HUES6 (cell line): ENCODE data around the gene ATXN1.
"Not testable (repeated sequence)": the region's sequence is repeated elsewhere in the genome, so short reads cannot be mapped to it uniquely, and the experiment has no call there.

ENCODE experiments used
- H3K27ac ChIP-seq: 2 replicates; pipeline ENCODE4 v1.7.0; 2013; ENCODE audit warnings: low read depth, mild to moderate bottlenecking, low read length, inconsistent platforms
- H3K27me3 ChIP-seq: 2 replicates; pipeline ENCODE4 v1.6.1; 2013; ENCODE audit warnings: low read length; ENCODE audit not compliant: control insufficient read depth, insufficient read depth
- H3K36me3 ChIP-seq: 2 replicates; pipeline ENCODE4 v1.6.1; 2013; ENCODE audit warnings: low read length; ENCODE audit not compliant: control insufficient read depth, insufficient read depth
- H3K4me1 ChIP-seq: 2 replicates; pipeline ENCODE4 v1.6.1; 2013; ENCODE audit warnings: low read length; ENCODE audit not compliant: control insufficient read depth, insufficient read depth
- H3K4me3 ChIP-seq: 2 replicates; pipeline ENCODE4 v1.5.1; 2013; ENCODE audit warnings: low read depth, low read length
- H3K9ac ChIP-seq: one replicate; pipeline ENCODE4 v1.6.1; 2013; ENCODE audit warnings: mild to moderate bottlenecking, low read length
- H3K9me3 ChIP-seq: 2 replicates; pipeline ENCODE4 v1.6.1; 2013; ENCODE audit warnings: low read depth, low read length; ENCODE audit not compliant: control insufficient read depth, insufficient read depth

The ATXN1 gene

DNA sequence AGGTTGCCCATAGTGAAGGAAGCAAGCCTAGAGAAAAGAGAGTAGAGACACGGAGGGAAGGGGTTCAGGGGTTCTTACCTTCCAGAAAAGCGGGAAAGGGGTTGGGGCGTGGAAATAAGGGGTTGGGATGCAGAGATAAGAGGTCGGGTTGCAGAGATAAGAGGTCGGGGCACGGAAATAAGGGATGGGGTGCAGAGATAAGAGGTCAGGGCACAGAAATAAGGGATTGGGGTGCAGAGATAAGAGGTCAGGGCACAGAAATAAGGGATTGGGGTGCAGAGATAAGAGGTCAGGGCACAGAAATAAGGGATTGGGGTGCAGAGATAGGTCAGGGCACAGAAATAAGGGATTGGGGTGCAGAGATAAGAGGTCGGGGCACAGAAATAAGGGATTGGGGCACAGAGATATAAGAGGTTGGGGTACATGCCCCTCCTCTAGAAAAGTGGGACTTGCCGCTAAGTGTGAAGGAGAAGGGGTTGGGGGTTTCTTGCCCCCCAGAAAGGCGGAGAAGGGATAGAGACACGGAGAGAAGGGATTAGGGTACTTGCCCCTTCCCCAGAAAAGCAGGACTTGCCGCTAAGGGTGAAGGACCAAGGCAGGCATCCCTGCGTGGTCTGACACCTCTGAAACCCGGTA lies 497.7 kb downstream of the ATXN1 start:
- Histone ChIP-seq H3K9ac (peak overlapping the region; percentile 68), H3K4me3 (peak overlapping the region; percentile 31; the same call in 1 of the 2 replicates), H3K9me3 (peaks cover 13% of the 10 kb centered on the region; the same call in 1 of the 2 replicates)
- not testable (repeated sequence) for H3K4me1 ChIP-seq, H3K27ac ChIP-seq, H3K27me3 ChIP-seq, H3K36me3 ChIP-seq

DNA sequence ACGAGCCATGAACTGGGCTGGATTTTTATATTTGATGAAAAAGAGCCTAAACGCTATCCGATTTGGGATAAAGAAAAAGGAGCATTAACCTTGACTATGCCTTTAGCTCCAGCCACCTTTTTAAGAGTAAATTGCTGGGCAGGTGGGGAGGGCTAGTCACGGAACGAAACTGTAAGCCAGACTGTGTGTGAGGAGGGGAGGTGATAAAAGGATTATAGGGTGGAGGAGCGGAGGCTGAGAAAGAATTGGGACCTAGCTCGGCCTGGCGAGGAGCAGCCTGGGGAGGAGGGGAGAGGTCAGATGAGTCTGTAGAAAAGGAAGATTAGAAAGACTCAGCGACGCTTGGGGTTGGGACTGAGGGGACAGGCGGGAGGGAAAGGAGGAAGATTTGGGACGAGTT lies 498.5 kb downstream of the ATXN1 start:
- not testable (repeated sequence) for H3K27ac ChIP-seq, H3K9me3 ChIP-seq, H3K9ac ChIP-seq, H3K36me3 ChIP-seq, H3K27me3 ChIP-seq
- Histone ChIP-seq H3K4me3 (peak overlapping the region; percentile 29; the same call in 1 of the 2 replicates), H3K4me1 (peaks cover 17% of the 10 kb centered on the region)

DNA sequence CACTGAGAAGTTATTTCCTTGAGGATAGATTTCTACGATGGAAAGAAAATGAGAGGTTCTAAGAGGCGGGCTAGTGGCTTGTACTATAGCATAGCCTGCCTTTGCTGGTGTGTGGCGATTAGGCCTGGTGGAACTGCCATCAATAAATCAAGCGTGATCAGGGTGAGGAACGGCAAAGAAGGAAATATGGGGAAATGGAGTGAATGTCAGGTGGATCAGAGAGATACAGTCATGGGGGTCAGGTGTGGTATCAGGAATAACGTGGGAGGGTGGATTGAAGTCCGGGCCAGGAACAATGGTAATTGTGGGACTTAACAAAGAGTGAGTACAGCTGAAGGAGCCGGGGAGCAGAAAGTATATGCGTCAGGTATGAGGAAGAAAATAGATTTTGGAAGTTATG lies 500.7 kb downstream of the ATXN1 start:
- not testable (repeated sequence) for H3K27ac ChIP-seq, H3K9ac ChIP-seq, H3K36me3 ChIP-seq, H3K4me3 ChIP-seq, H3K9me3 ChIP-seq, H3K27me3 ChIP-seq
- peaks cover 18% of the 10 kb centered on the region for H3K4me1 ChIP-seq

DNA sequence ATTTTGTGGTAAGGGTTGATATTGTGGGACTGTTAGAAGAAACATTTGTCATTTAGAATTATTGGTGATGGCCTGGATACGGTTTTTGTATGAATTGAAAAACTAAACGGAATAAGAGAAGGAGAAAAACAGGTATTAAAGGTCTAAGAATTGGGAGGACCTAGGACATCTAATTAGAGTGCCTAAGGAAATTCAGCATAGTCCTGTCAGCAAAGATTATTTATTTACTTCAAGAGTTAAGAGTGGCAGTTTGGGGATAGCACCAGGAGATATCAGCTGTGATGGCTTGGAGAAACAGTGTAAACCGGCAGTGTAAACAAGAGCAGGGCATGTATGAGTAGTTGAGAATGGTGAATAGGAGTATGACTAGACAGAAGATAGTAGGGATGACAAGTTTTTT lies 501.7 kb downstream of the ATXN1 start:
- H3K9ac ChIP-seq, H3K9me3 ChIP-seq, H3K4me3 ChIP-seq, H3K27me3 ChIP-seq, H3K36me3 ChIP-seq, H3K27ac ChIP-seq: not testable (repeated sequence)
- peaks cover 12% of the 10 kb centered on the region for H3K4me1 ChIP-seq

DNA sequence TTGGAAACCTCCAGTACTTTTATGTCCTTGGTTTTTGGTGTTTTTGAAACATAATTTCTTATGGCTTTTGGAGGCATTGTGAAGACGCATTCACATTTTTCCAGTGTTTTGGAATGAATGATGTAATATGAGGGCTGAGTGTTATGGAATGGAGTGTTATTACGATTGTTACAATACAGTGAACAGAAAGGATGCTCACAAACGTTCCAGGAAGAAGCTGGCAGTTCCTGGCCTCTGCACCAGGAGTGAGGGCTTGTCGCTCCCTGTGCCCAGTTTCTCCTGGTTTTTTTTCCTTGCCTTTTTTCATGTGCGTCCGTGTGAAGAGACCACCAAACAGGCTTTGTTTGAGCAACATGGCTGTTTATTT lies 502.6 kb downstream of the ATXN1 start:
- H3K36me3 ChIP-seq = peaks cover 5% of the 10 kb centered on the region; the same call in 1 of the 2 replicates
- peaks cover 12% of the 10 kb centered on the region for H3K4me1 ChIP-seq

DNA sequence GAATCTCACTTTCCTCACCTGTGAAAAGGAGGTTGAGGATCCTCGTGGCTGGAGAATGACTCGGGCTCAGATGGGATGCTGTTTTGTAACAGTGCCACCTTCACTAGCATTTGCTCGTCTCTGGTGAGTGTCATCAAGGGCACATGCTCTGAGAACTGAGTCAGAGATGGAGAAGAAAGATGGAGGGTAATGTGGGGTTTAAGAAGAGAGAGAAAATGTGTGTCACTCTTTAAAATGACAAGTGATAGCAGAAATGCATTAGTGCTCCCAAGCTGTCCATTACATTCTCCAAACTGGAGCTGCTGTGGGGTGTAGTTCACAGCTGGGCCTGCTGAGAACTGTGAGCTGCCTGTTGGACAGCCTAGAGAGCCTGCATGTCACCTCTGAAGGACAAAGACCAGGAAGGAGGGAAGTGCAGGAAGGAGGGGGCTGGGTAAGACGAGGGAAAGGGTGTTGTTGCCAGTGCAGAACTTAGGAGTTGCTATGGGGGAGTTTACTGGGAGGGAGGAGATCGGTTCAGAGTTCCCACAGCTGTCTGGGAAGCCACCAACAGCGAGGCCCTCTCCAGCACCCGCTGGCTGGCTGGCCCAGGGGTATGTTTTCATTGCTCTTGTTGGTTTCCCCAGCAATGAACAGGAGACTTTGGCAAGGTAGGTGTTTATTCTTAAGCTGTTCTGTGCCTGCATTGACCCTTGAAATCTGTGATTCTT lies 503.1 kb downstream of the ATXN1 start:
- Histone ChIP-seq H3K4me1 (peaks cover 12% of the 10 kb centered on the region), H3K9ac (peak overlapping the region; percentile 56), H3K27me3 (no peaks in the 10 kb centered on the region)

More for the DNA sequence above, 502.6 kb downstream of the ATXN1 start:
- H3K27ac ChIP-seq = no peak overlapping the region
- H3K9ac ChIP-seq = peak overlapping the region; percentile 56
- peaks cover 3% of the 10 kb centered on the region; the same call in 1 of the 2 replicates for H3K9me3 ChIP-seq
- H3K27me3 ChIP-seq = no peaks in the 10 kb centered on the region
- peak overlapping the region; percentile 27; the same call in 1 of the 2 replicates for H3K4me3 ChIP-seq

DNA sequence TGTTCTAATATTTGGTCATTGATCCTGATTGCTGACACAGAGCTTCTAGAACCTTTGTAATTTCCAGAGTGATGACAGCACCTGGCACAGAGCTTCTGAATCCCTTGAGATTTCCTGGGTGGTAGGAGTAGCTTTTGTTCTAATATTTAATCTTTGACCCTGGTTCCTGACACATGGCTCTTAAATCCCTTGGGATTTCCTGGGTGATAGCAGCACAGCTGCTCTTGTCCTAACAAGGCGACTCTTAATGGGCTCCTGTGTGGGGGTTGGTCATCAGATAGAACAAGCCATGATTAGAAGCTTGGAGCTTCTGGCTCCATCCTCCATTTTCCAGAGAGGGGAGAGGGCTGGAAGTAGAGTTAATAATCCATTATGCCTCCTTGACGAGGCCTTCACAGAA lies 504.5 kb downstream of the ATXN1 start:
- Histone ChIP-seq H3K9me3 (peaks cover 3% of the 10 kb centered on the region; the same call in 1 of the 2 replicates), H3K4me1 (peaks cover 12% of the 10 kb centered on the region), H3K27me3 (no peaks in the 10 kb centered on the region), H3K4me3 (no peak overlapping the region), H3K9ac (no peak overlapping the region), H3K27ac (no peak overlapping the region), H3K36me3 (peaks cover 5% of the 10 kb centered on the region; the same call in 1 of the 2 replicates)

More for the DNA sequence above, 503.1 kb downstream of the ATXN1 start:
- peaks cover 5% of the 10 kb centered on the region; the same call in 1 of the 2 replicates for H3K36me3 ChIP-seq
- H3K4me3 ChIP-seq = no peak overlapping the region; the same call in 1 of the 2 replicates
- peaks cover 3% of the 10 kb centered on the region; the same call in 1 of the 2 replicates for H3K9me3 ChIP-seq
- no peak overlapping the region for H3K27ac ChIP-seq

DNA sequence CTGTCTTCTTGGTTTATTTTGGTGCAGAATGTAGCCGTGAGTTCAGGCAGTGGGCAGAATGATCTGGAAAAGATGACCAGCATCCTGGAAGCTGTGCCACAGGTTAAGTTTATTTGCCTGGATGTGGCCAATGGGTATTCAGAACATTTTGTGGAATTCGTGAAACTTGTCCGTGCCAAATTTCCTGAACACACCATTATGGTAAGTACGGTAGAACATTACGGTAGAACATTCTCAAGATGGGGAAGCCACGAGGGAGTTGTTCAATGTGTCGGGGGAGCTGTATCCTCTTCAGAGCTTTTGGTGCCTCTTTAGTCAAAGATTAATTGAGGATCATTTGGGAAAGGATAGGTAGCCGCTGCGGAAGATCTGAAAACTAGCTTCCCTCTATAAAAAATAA lies 506.7 kb downstream of the ATXN1 start:
- H3K4me1 ChIP-seq = peaks cover 21% of the 10 kb centered on the region
- no peak overlapping the region for H3K9ac ChIP-seq
- H3K27ac ChIP-seq = no peak overlapping the region
- peaks cover 5% of the 10 kb centered on the region; the same call in 1 of the 2 replicates for H3K36me3 ChIP-seq
- H3K9me3 ChIP-seq = peaks cover 3% of the 10 kb centered on the region; the same call in 1 of the 2 replicates
- no peak overlapping the region for H3K4me3 ChIP-seq
- no peaks in the 10 kb centered on the region for H3K27me3 ChIP-seq

DNA sequence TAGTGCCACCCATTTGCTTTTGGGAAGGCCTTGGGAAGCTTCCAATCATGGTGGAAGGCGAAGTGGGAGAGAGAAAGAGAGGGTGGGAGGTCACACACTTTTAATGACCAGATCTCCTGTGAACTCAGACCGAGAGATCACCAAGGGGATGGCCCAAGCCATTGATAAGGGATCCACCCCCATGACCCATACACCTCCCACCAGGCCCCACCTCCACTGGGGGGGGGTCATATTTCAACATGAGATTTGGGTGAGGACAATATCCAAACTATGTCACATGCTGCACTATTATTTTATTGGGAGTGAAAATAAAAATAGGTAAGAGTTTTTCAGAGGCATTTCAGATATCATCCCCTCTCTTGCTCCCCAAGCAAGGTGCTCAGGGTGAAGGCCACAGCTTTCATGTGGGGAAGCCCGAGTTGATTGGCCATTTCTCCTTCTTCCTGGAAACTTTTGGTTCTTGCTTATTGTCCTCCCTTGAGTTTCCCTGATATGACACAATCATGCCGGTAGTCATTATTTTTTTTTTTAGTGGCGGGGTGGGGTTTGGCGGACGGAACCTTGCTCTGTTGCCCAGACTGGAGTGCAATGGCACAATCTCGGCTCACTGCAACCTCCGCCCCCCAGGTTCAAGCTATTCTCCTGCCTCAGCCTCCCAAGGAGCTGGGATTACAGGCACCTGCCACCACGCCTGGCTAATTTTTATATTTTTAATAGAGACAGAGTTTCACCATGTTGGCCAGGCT lies 507.7 kb downstream of the ATXN1 start:
- Histone ChIP-seq H3K27me3 (no peaks in the 10 kb centered on the region), H3K27ac (no peak overlapping the region), H3K36me3 (peaks cover 5% of the 10 kb centered on the region; the same call in 1 of the 2 replicates), H3K4me3 (no peak overlapping the region), H3K9ac (no peak overlapping the region), H3K9me3 (peaks cover 3% of the 10 kb centered on the region; the same call in 1 of the 2 replicates), H3K4me1 (peaks cover 18% of the 10 kb centered on the region)

DNA sequence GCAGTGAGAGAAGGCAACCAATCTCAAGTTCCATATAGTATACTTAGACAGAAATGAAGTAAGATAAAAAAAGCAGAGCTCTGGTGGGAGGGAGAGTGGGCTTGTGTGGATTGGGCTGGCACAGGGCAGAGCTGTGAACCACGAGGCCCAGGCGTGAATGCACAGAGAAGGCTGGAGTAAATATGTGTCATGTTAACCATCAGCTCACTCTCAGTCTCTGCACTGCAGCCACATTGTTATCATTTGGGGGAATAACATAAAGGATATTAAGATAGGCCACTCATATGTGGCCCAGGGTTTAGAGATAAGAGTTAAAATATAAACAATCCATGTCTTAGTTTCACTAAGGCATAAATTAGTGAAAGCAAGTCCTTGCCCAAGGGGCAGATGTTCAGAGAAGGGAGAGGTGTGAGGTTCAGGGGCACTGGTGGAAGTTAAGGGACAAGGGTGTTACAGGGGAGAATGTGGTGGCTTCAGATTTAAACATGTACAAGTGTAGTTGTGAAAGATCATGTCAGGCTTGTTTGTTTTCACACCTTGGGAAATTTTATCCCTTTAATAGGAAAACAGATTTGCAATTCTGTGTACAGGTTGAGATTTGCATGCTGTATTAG lies 508.5 kb downstream of the ATXN1 start:
- no peaks in the 10 kb centered on the region for H3K27me3 ChIP-seq
- peaks cover 10% of the 10 kb centered on the region for H3K4me1 ChIP-seq
- peaks cover 3% of the 10 kb centered on the region; the same call in 1 of the 2 replicates for H3K9me3 ChIP-seq
- H3K9ac ChIP-seq = no peak overlapping the region
- no peak overlapping the region for H3K27ac ChIP-seq
- no peak overlapping the region for H3K4me3 ChIP-seq
- peaks cover 5% of the 10 kb centered on the region; the same call in 1 of the 2 replicates for H3K36me3 ChIP-seq
